Mucosa of descending colon (tissue), 3 donors: ENCODE measurements around the gene SLC30A1. TPM values are rescaled to one million over a fixed set of nuclear protein-coding genes. Genes with fewer than 3 reads are reported as not detected.
"Not testable (repeated sequence)": the region's sequence is repeated elsewhere in the genome, so short reads cannot be mapped to it uniquely, and the experiment has no call there.

Source experiments
- ATAC-seq: fragments of 200-7000 bp; cut with Tn5 transposase; one replicate; pipeline ENCODE4 v1.9.1; 2020; ENCODE audit warnings: mild to moderate bottlenecking, moderate library complexity
- DNase-seq, 3 donors: peaks; one replicate each; pipeline ENCODE4 v3.0.0-alpha.2; 2020
- H3K36me3 ChIP-seq: fragments of 200-600 bp; one replicate; pipeline ENCODE4 v1.8.0; 2021; ENCODE audit warnings: low read depth, mild to moderate bottlenecking
- H3K4me1 ChIP-seq: fragments of 200-600 bp; one replicate; pipeline ENCODE4 v1.8.0; 2021; ENCODE audit warnings: low read depth, mild to moderate bottlenecking
- H3K4me3 ChIP-seq: fragments of 200-600 bp; one replicate; pipeline ENCODE4 v1.8.0; 2021; ENCODE audit warnings: mild to moderate bottlenecking
- H3K9me3 ChIP-seq: fragments of 200-600 bp; one replicate; pipeline ENCODE4 v1.8.0; 2021; ENCODE audit warnings: mild to moderate bottlenecking
- intact Hi-C, 2 donors: fragments of 100-400 bp; cut with DNase I in 1 of 2; cut with micrococcal nuclease in 1 of 2; formaldehyde crosslinking; loops; one replicate each; pipeline versions ENCODE4 v1.11.0 to v1.11.1; 2022; cut with DNase I, micrococcal nuclease
- long read RNA-seq, 2 donors: library from polyadenylated mRNA; unstranded; transcript quantifications; one replicate each; pipeline ENCODE4 v2.0.0, GENCODE V29; 2019 to 2021
- total RNA-seq, 3 donors: library from RNA; stranded (reverse); fragmentation: NEBNext Ultra II Directional in 2 of 3; extraction: Animal tissue kit (Norgen Biotek cat#: 25700) in 2 of 3; gene quantifications; one replicate each; pipeline versions ENCODE4 v1.2.1 to v1.2.4, GENCODE V29; 2021 to 2023
- TF ChIP-seq, protein P1 (sequence below): fragments of 200-600 bp; IDR thresholded peaks from one replicate; pipeline ENCODE4 v1.8.0; 2022; ENCODE audit warnings: antibody characterized with exemption, mild to moderate bottlenecking
- donor health status: DM: no; HTN: no; CAD: no; lungs with moderate emphysema.
- donor health status: DM: no; HTN: no; CAD: no.
- donor health status: DM: no; HTN: yes; CAD: no.

The SLC30A1 gene
- total RNA-seq, result 10 to 100 TPM; 20.8 to 43.5 (median 29.2) TPM
- long read RNA-seq, donor 1, full-length matches to known transcripts, result 40 of 43 reads
- long read RNA-seq, donor 1, partial matches to known transcripts, result 0 of 43 reads
- long read RNA-seq, donor 1, other reads (novel, unspliced or antisense), result 3 of 43 reads
- long read RNA-seq, donor 2, full-length matches to known transcripts, result 1 of 2 reads
- long read RNA-seq, donor 2, partial matches to known transcripts, result 0 of 2 reads
- long read RNA-seq, donor 2, other reads (novel, unspliced or antisense), result 1 of 2 reads

DNA sequence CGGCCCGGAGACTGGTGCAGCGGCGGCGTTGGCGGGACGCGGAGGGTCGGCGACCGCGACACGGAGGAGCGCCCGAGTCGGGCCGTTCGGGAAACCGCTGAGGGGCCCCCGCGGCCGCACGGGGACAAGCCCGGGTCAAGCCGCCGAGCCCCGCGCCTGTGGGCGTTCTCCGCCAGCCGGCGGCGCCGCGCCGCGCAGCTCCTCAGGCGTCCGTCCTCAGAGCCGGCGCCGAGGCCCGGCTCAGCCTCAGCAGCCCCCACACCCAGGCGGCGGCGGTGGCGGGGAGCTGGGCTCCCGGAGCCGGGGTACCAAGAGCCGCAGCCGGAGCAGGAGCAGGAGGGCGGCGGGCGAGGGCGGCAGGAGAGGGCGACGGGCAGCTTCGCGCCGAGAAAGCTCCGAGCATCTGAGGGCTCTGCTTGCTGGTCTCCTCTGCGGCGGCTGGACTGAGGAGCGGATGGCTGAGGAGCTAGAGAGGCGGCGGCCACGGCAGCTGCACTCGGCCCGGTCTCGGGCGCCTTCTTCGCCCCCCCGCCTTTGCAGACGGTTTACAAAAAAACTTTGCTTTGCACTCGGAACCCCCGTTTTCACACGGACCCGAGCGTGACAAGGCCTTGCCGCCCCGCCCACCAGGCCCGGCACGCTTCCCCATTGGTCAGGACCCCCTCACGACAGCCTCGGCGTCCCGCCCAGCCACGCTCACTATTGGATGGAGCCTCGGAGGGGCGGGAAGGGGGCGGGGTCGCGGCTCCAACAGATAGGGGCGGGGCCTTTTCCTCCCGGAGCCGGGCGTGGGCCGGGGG lies at the start of gene SLC30A1:
TSS of gene SLC30A1 (minus strand) at position 522 of the 800 bp plus-strand sequence. CDS start 549 bp downstream, outside the sequence.
- Histone ChIP-seq H3K4me1 (peaks cover 12% of the 10 kb centered on the region), H3K36me3 (no peaks in the 10 kb centered on the region), H3K9me3 (no peaks in the 10 kb centered on the region), H3K4me3 (peak within 1 kb of the TSS; percentile 94)
- peak; percentile 92 for ATAC-seq
- DNase-seq, result peak; percentile 99 to 100 (median 100)
- intact Hi-C loops, result loop anchor here (5.0 to 10.0 kb wide), 2 partner anchors 66 to 78 kb away; no protein-coding TSS in a partner anchor
- TF ChIP-seq, protein P1, sequence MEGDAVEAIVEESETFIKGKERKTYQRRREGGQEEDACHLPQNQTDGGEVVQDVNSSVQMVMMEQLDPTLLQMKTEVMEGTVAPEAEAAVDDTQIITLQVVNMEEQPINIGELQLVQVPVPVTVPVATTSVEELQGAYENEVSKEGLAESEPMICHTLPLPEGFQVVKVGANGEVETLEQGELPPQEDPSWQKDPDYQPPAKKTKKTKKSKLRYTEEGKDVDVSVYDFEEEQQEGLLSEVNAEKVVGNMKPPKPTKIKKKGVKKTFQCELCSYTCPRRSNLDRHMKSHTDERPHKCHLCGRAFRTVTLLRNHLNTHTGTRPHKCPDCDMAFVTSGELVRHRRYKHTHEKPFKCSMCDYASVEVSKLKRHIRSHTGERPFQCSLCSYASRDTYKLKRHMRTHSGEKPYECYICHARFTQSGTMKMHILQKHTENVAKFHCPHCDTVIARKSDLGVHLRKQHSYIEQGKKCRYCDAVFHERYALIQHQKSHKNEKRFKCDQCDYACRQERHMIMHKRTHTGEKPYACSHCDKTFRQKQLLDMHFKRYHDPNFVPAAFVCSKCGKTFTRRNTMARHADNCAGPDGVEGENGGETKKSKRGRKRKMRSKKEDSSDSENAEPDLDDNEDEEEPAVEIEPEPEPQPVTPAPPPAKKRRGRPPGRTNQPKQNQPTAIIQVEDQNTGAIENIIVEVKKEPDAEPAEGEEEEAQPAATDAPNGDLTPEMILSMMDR, result no peak

- intact Hi-C loops, result no loop called here
- Histone ChIP-seq H3K36me3 (no peaks in the 10 kb centered on the region), H3K4me1 (no peaks in the 10 kb centered on the region), H3K4me3 (no peak overlapping the region), H3K9me3 (no peaks in the 10 kb centered on the region)
- DNase-seq (no peak), ATAC-seq (no peak)
- TF ChIP-seq, protein P1, result no peak
Measured at GRCh38 chr1:211628417-211628816, 49.5 kb upstream of the SLC30A1 start.

- intact Hi-C loops, result no loop called here
- no peak for ATAC-seq
- no peak for DNase-seq
- H3K4me1 ChIP-seq, result no peaks in the 10 kb centered on the region
- H3K9me3 ChIP-seq, result no peaks in the 10 kb centered on the region
- no peak overlapping the region for H3K4me3 ChIP-seq
- TF ChIP-seq, protein P1, result no peak
- H3K36me3 ChIP-seq, result no peaks in the 10 kb centered on the region
Measured at GRCh38 chr1:211627259-211627658, 48.3 kb upstream of the SLC30A1 start.

GRCh38 chr1:211625866-211626265 lies 46.9 kb upstream of the SLC30A1 start:
- ATAC-seq, H3K4me3 ChIP-seq, H3K9me3 ChIP-seq, intact Hi-C loops, H3K36me3 ChIP-seq, DNase-seq, H3K4me1 ChIP-seq: not testable (repeated sequence)

DNA sequence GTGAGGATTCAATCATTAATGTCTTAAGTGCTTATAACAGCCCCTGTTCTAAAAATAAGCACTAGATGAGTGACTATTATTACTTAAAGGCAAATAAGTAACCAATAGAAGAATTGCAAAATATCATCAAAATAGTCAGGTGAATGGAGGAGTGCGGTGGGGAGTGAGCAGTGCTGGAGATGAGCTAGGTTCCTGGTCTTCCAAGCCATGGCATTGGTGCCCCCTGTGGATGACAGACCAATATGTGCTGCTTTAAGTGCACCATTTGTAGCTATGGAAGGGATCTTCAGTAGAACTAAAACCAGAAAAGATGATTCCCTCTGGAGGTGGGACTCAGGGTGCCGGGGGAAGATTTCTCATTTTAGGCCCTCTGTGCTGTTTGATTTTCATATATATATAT lies 46.1 kb upstream of the SLC30A1 start:
- ATAC-seq, result peak; percentile 71
- TF ChIP-seq, protein P1, result no peak
- H3K36me3 ChIP-seq, result no peaks in the 10 kb centered on the region
- H3K4me3 ChIP-seq, result no peak overlapping the region
- no peaks in the 10 kb centered on the region for H3K9me3 ChIP-seq
- H3K4me1 ChIP-seq, result no peaks in the 10 kb centered on the region
- intact Hi-C loops, result no loop called here
- DNase-seq, result peak in 1 of 3 donors; percentile 53

DNA sequence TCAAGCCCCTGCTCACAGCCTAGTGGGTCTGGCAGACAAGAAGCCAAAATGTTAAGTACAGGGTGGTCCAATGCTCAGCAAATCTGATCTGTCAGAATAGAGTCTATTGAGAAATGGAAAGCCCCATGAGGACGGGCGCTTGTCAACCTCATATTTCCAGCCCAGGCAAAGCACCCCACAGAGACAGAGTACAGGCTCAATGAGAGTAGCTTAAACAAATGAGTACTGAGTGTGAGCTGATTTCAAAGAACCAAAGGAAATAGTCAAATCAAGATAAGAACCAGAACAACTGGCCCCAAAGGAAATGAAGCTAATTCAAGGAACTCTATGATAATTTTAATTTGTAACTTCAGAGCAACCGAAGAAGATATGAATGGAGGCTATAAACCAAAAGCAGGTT lies 44.6 kb upstream of the SLC30A1 start:
- Histone ChIP-seq H3K4me3 (no peak overlapping the region), H3K9me3 (no peaks in the 10 kb centered on the region), H3K4me1 (no peaks in the 10 kb centered on the region), H3K36me3 (no peaks in the 10 kb centered on the region)
- DNase-seq (no peak), ATAC-seq (no peak)
- TF ChIP-seq, protein P1, result no peak
- intact Hi-C loops, result no loop called here
